ENCODE data around the gene SOX10. TPM values are rescaled to one million over a fixed set of nuclear protein-coding genes. Genes with fewer than 3 reads are reported as not detected.

Gene SOX10
- total RNA-seq, 2 experiments from 2014 or later: not detected

DNA sequence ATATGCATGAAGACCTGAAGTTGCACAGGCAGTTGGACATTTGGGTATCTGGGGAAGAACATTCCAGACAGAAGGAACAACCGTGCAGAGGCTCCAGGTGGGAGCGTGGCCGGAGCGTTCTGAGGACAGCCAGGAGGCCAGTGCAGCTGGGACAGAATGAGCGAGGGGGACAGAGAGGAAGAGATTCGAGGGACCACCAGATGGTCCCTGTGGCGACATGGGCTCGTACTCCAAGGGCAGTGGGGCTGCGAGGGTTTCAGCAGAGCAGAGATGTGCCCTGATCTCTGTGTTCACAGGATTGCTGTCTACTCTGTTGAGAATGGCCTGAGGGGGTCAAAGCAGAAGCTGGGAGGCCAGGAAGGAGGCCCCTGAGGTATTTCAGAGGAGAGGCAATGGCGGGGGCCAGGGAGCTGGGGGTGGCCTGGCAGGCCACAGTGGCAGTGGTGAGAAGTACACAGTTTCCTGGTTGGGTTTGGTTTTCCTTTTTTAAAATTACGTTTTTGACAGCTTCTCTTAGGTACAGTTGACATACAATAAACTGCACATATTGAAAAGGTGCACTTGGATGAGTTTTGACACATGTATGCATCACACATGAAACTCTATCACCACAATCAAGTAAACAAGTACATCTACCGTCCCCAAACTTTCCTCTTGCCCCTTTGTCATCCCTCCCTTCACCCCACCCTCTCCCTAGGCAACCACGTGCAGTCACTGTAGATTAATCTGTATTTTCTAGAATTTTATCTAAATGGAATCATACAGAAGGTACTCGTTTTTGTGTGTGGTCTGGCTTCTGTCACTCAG lies 24.8 kb upstream of the SOX10 start:
- peak overlapping the region; percentile 27 for H3K27ac Mint-ChIP-seq
- H3K27me3 Mint-ChIP-seq (ENCODE audit: low read depth): no peaks in the 10 kb centered on the region
- H3K4me3 Mint-ChIP-seq: no peak overlapping the region
- no peak for DNase-seq
- ChIA-PET CTCF (no interaction called here), POLR2A (no interaction called here)
- no peaks in the 10 kb centered on the region for H3K36me3 Mint-ChIP-seq (ENCODE audit: low read depth)
- peak; percentile 33 for ATAC-seq
- peaks cover 13% of the 10 kb centered on the region for H3K4me1 Mint-ChIP-seq (ENCODE audit: low read depth)
- H3K9me3 Mint-ChIP-seq (ENCODE audit: insufficient read depth): no peaks in the 10 kb centered on the region

DNA sequence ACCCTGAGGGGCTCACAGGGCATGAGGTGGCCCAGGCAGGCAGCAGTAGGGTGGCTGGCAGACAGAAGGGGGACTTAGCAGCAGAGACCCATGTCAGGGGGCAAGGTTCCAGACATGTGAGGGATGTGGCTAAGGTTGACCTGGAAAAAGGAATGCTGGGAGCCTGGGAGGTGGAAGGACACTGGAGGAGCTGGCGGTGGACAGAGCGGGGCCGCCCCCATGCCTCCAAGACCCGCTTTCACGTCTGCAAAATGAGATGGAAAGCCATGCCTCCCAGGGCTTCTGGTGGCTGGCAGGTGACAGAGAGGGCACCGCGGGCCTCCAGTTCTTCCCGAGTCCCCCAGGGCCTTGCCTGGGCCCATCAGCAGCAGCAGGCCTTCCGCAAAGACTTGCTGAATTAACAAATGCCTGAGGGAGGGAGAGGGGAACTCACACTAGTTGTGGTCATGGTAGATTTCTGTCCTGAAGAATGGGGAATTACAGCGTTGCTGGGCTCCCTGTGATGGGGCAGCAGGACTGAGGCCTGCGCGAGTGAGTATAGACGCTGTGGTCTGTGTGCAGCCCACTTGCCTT lies 23.1 kb upstream of the SOX10 start:
- ATAC-seq: no peak
- Mint-ChIP-seq H3K27me3 (ENCODE audit: low read depth) (no peaks in the 10 kb centered on the region), H3K27ac (no peak overlapping the region), H3K9me3 (ENCODE audit: insufficient read depth) (no peaks in the 10 kb centered on the region), H3K4me3 (no peak overlapping the region), H3K4me1 (ENCODE audit: low read depth) (peaks cover 13% of the 10 kb centered on the region), H3K36me3 (ENCODE audit: low read depth) (no peaks in the 10 kb centered on the region)
- ChIA-PET POLR2A (no interaction called here), CTCF (no interaction called here)
- no peak for DNase-seq

DNA sequence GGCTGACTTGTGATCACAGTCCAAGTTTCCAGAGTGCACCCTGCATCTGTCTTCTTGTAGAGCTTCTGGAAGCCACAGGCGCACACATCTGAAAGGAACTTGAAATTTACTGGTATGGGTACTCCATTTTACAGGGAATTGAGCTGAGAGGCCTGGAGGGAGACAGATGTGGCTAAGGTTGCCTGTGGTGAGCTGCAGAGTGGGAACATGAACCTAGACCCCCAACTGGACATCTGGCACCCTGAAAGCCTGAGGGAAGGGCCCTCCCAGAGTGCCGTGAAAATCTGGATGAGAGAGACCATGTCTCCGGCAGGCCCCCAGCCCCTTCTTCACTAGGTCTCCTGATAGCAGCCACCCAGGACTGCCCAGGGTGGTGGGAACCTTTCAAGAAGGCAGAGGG lies 22.6 kb upstream of the SOX10 start:
- DNase-seq (no peak), ATAC-seq (no peak)
- Mint-ChIP-seq H3K9me3 (ENCODE audit: insufficient read depth) (no peaks in the 10 kb centered on the region), H3K36me3 (ENCODE audit: low read depth) (no peaks in the 10 kb centered on the region), H3K27ac (no peak overlapping the region), H3K27me3 (ENCODE audit: low read depth) (no peaks in the 10 kb centered on the region), H3K4me3 (no peak overlapping the region), H3K4me1 (ENCODE audit: low read depth) (peaks cover 13% of the 10 kb centered on the region)
- CTCF ChIA-PET: no interaction called here
- POLR2A ChIA-PET: no interaction called here

DNA sequence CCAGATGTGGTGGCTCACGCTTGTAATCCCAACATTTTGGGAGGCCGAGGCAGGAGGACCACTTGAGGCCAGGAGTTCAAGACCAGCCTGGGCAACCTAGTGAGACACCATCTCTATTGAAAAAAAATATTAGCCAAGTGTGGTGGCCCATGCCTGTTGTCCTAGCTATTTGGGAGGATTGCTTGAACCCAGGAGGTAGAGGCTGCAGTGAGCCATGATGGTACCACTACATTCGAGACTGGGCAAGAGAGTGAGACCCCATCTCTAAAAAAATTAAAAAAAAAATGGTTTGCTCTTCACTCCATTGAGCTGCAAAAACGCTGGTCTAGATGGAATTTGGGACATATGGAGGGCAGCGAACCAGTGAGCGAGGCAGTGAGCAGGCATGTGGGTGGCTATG lies 21.6 kb upstream of the SOX10 start:
- no peaks in the 10 kb centered on the region for H3K27me3 Mint-ChIP-seq (ENCODE audit: low read depth)
- no peak overlapping the region for H3K27ac Mint-ChIP-seq
- ChIA-PET CTCF (no interaction called here), POLR2A (no interaction called here)
- no peaks in the 10 kb centered on the region for H3K36me3 Mint-ChIP-seq (ENCODE audit: low read depth)
- H3K9me3 Mint-ChIP-seq (ENCODE audit: insufficient read depth): no peaks in the 10 kb centered on the region
- no peak overlapping the region for H3K4me3 Mint-ChIP-seq
- DNase-seq (no peak), ATAC-seq (no peak)
- peaks cover 13% of the 10 kb centered on the region for H3K4me1 Mint-ChIP-seq (ENCODE audit: low read depth)

- DNase-seq (no peak), ATAC-seq (no peak)
- Mint-ChIP-seq H3K9me3 (ENCODE audit: insufficient read depth) (no peaks in the 10 kb centered on the region), H3K36me3 (ENCODE audit: low read depth) (no peaks in the 10 kb centered on the region), H3K4me1 (ENCODE audit: low read depth) (peaks cover 10% of the 10 kb centered on the region), H3K27me3 (ENCODE audit: low read depth) (no peaks in the 10 kb centered on the region), H3K27ac (no peak overlapping the region), H3K4me3 (no peak overlapping the region)
- ChIA-PET POLR2A (no interaction called here), CTCF (no interaction called here)
Measured at GRCh38 chr22:37999640-38000272, 15.4 kb upstream of the SOX10 start.

DNA sequence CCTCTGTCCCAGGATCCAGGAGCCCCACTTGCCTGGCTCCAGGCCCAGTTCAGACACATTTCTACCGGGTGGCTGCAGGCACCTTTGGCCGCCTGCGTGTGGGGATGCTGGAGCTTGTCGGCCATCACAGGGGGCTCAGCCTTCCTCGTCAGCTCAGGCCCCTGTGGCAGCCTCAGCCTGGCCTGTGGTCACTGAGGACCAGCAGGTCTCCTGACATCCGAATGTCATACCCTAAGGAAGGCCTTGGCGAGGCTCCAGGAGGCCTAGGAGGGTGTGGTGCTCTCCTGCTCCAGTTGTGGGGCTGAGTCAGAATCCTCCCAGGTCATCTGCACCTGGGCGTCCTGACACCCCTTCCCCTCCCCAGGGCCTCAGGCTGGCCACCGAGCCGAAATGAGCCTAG lies 14.9 kb upstream of the SOX10 start:
- H3K27ac Mint-ChIP-seq: no peak overlapping the region
- H3K36me3 Mint-ChIP-seq (ENCODE audit: low read depth): no peaks in the 10 kb centered on the region
- peaks cover 11% of the 10 kb centered on the region for H3K4me1 Mint-ChIP-seq (ENCODE audit: low read depth)
- ChIA-PET POLR2A (no interaction called here), CTCF (no interaction called here)
- ATAC-seq: no peak
- no peak overlapping the region for H3K4me3 Mint-ChIP-seq
- DNase-seq: no peak
- no peaks in the 10 kb centered on the region for H3K27me3 Mint-ChIP-seq (ENCODE audit: low read depth)
- no peaks in the 10 kb centered on the region for H3K9me3 Mint-ChIP-seq (ENCODE audit: insufficient read depth)

DNA sequence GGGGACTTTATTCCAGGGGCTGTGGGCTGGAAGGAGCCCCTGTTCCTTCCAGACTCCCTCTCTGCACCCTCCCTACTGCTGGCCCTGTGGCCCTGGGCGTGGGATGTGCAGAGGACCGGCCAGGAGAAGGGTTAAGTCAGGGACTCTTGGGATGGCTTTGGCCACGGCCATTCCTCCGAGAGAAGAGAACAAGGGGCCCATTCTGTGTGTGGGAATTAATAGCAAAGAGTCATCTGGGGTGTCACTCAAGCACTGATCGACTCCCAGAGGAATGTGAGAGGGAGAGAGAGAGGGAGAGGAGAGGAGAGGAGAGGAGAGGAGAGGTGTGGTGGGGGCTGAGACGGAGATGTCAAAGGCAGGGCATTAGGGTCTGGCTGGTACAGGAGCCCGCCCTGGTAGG lies 14.2 kb upstream of the SOX10 start:
- peaks cover 16% of the 10 kb centered on the region for H3K4me1 Mint-ChIP-seq (ENCODE audit: low read depth)
- DNase-seq (no peak), ATAC-seq (no peak)
- H3K36me3 Mint-ChIP-seq (ENCODE audit: low read depth): no peaks in the 10 kb centered on the region
- no peak overlapping the region for H3K27ac Mint-ChIP-seq
- no peak overlapping the region for H3K4me3 Mint-ChIP-seq
- no peaks in the 10 kb centered on the region for H3K9me3 Mint-ChIP-seq (ENCODE audit: insufficient read depth)
- no peaks in the 10 kb centered on the region for H3K27me3 Mint-ChIP-seq (ENCODE audit: low read depth)
- CTCF ChIA-PET: no interaction called here
- POLR2A ChIA-PET: no interaction called here

DNA sequence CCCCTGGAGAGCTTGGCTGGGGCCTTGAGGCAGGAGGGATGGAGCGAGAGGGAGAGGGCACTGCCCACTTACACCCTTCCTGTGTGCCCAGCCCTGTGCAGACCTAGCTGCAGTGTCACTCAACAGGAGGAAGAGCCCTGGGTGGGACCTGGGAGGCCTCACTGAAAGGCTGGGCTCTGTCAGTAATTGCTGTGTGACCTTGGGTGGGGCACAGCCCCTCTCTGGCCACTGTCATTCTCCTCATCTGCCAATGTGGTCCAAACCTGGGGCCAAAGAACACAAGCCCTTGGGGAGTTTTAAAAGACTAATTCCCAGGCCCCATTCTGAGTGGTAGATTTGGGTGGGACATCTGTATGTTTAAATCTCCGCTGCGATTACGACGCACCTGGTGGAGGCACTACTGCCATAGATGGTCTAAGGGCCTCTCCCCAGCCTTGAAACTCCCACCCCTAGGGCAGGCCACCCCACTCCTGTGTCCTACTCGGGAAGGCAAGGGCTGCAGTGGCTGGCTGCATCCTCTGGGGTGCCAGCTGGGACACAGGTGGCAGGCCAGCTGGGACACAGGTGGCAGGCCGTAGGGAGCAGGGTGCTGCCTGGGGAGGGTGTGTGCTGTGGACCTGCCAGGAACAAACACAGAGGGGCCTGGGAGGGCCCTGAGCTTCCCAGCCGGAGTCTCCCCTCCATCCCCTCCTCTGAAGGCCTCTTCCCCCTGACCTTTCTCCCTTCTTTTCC lies 12.3 kb upstream of the SOX10 start:
- H3K27ac Mint-ChIP-seq: peak overlapping the region; percentile 48
- no peak for ATAC-seq
- no peaks in the 10 kb centered on the region for H3K36me3 Mint-ChIP-seq (ENCODE audit: low read depth)
- no peaks in the 10 kb centered on the region for H3K9me3 Mint-ChIP-seq (ENCODE audit: insufficient read depth)
- no peak for DNase-seq
- ChIA-PET POLR2A (no interaction called here), CTCF (no interaction called here)
- H3K4me3 Mint-ChIP-seq: no peak overlapping the region
- peaks cover 16% of the 10 kb centered on the region for H3K4me1 Mint-ChIP-seq (ENCODE audit: low read depth)
- H3K27me3 Mint-ChIP-seq (ENCODE audit: low read depth): no peaks in the 10 kb centered on the region

- Mint-ChIP-seq H3K36me3 (ENCODE audit: low read depth) (no peaks in the 10 kb centered on the region), H3K9me3 (ENCODE audit: insufficient read depth) (no peaks in the 10 kb centered on the region), H3K4me3 (no peak overlapping the region), H3K27ac (peak overlapping the region; percentile 48), H3K4me1 (ENCODE audit: low read depth) (peaks cover 16% of the 10 kb centered on the region), H3K27me3 (ENCODE audit: low read depth) (no peaks in the 10 kb centered on the region)
- no peak for DNase-seq
- ATAC-seq: no peak
- ChIA-PET POLR2A (no interaction called here), CTCF (interaction anchor here (1.4 kb wide), 1 partner anchor 19 kb away, joined by 4 read pairs; no protein-coding TSS in a partner anchor)
Measured at GRCh38 chr22:37996079-37996478, 11.7 kb upstream of the SOX10 start.

DNA sequence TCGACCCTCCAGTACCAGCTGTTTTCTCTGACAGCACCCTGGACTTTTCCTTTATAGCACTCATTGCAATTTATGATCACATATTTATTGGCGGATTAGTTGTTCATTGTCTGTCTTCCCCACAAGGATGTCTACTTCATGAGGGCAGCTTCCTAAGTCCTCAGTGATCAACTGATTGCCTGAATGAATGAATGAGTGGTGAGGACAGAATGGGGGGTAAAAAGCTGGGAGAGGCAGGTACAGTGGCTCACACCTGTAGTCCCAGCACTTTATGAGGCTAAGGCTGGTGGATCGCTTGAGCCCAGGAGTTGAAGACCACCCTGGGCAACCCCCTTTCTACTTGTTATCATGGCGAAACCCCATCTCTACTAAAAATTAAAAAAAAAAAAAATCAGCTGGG lies 11.1 kb upstream of the SOX10 start:
- ATAC-seq (no peak), DNase-seq (no peak)
- no peaks in the 10 kb centered on the region for H3K36me3 Mint-ChIP-seq (ENCODE audit: low read depth)
- no peak overlapping the region for H3K4me3 Mint-ChIP-seq
- H3K4me1 Mint-ChIP-seq (ENCODE audit: low read depth): peaks cover 16% of the 10 kb centered on the region
- no peaks in the 10 kb centered on the region for H3K27me3 Mint-ChIP-seq (ENCODE audit: low read depth)
- ChIA-PET POLR2A (no interaction called here), CTCF (interaction anchor here (0.6 to 1.4 kb wide), 2 partner anchors 20 to 109 kb away, joined by 3 to 4 read pairs; no protein-coding TSS in a partner anchor)
- H3K9me3 Mint-ChIP-seq (ENCODE audit: insufficient read depth): no peaks in the 10 kb centered on the region
- H3K27ac Mint-ChIP-seq: no peak overlapping the region

GRCh38 chr22:37994982-37995381 lies 10.6 kb upstream of the SOX10 start:
- ATAC-seq (no peak), DNase-seq (no peak)
- Mint-ChIP-seq H3K27ac (no peak overlapping the region), H3K27me3 (ENCODE audit: low read depth) (no peaks in the 10 kb centered on the region), H3K36me3 (ENCODE audit: low read depth) (no peaks in the 10 kb centered on the region), H3K4me3 (no peak overlapping the region), H3K9me3 (ENCODE audit: insufficient read depth) (no peaks in the 10 kb centered on the region), H3K4me1 (ENCODE audit: low read depth) (peaks cover 16% of the 10 kb centered on the region)
- CTCF ChIA-PET: interaction anchor here (0.6 to 1.5 kb wide), 3 partner anchors 20 to 110 kb away, joined by 3 to 4 read pairs (median 4); no protein-coding TSS in a partner anchor
- POLR2A ChIA-PET: no interaction called here

DNA sequence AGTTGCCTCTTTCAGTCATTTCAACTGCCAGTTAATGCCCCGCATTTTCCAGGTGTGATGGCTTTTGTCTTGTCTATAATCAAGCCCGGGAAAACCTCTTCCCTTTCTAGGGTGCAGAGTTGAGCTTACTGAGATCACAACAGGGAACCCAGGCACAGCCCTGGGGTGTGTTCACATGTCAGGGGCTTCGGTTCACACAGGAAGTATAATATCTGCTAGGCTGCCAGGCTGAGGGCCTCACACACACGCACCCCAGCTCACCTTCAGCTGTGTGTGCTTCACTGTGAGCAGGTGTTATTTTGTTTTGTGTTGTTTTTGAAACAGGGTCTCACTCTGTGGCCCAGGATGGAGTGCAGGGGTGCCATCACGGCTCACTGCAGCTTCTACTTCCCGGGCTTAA lies 9.7 kb upstream of the SOX10 start:
- ChIA-PET CTCF (interaction anchor here (1.0 to 1.5 kb wide), 2 partner anchors 28 to 58 kb away, joined by 4 read pairs; no protein-coding TSS in a partner anchor), POLR2A (no interaction called here)
- Mint-ChIP-seq H3K4me1 (ENCODE audit: low read depth) (peaks cover 16% of the 10 kb centered on the region), H3K4me3 (no peak overlapping the region), H3K36me3 (ENCODE audit: low read depth) (no peaks in the 10 kb centered on the region), H3K27ac (peak overlapping the region; percentile 69), H3K27me3 (ENCODE audit: low read depth) (no peaks in the 10 kb centered on the region), H3K9me3 (ENCODE audit: insufficient read depth) (no peaks in the 10 kb centered on the region)
- ATAC-seq (peak; percentile 67), DNase-seq (peak; percentile 31)
